HTR-8/SVneo (cell line): ENCODE measurements around the gene GMPPA.
A peak's percentile ranks its signal among the peaks of the same experiment; 100 is the strongest.

Experiments
- DNase-seq: peaks from one replicate; pipeline ENCODE4 v3.0.0; 2011; ENCODE audit warnings: low spot score, mixed read lengths; ENCODE audit not compliant: insufficient read length
- FAIRE-seq: peaks from 2 replicates; lab custom pipeline; 2011; peaks lifted over from hg19 to GRCh38; lab: Jason Lieb, UNC

GMPPA gene

GRCh38 chr2:219515874-219516629, 17.4 kb downstream of the GMPPA start:
- no peak for DNase-seq
- no peak for FAIRE-seq

DNA sequence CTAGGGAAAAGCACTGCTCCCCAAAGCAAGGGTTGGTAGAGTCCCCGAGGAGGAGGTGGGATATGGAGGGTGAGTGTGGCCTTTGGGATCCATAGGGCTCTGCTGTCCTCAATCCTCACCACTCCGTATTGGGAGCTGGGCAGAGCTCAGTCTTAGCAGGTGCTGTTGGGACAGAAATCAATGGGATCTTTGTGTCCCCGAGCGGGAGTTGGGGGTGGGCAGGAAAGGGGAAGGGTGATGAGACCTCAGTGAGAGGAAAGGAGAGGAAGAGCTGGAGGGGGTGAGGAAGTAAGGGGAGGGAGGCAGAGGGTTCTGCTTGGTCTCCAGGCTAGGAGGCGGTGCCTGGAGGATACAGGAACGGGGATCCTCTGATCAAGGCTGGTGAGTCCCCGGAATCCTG, 18.2 kb downstream of the GMPPA start:
- DNase-seq (no peak), FAIRE-seq (no peak)

- DNase-seq (no peak), FAIRE-seq (no peak)
These were observed 19.5 kb downstream of the GMPPA start for GRCh38 chr2:219517954-219518778.

DNA sequence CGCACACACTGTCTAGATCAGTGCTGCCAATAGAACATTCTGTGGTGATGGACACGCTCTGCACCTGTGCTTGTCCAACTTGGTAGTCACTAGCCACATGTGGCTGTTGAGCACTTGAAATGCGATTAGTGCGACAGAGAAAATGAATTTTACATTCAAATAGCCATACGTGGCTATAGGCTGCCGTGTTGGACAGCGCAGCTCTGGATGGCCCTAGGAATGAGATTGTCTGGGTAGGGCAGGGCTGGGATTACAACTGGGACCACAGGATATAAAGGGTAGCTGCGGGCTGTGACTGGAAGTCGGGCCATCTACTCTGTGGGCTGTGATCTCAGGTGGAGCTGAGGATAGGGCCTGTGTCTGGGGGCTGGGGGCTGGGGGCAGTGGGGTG, 20.8 kb downstream of the GMPPA start:
- no peak for FAIRE-seq

DNA sequence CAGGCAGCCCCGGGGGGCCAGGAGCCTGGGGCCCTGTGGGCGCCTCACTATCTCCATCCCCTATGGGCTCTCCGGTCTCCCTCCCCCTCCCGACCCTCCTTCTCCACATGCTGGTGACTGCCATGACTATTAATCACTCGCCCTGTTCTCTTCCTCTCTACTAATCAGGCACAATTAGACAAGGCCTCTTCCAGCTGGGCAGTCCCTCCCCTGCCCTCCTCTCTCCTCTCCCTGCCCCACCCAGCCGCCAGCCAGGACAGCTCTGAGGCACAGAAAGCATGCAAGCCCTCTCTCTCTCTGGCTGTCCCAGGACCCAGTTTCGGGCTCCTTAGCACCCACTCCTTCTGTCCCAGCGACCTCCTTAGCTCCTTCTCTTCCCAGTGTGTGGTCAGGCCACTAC, 21.4 kb downstream of the GMPPA start:
- FAIRE-seq (no peak), DNase-seq (no peak)

More for the DNA sequence above, 20.8 kb downstream of the GMPPA start:
- DNase-seq: no peak

DNA sequence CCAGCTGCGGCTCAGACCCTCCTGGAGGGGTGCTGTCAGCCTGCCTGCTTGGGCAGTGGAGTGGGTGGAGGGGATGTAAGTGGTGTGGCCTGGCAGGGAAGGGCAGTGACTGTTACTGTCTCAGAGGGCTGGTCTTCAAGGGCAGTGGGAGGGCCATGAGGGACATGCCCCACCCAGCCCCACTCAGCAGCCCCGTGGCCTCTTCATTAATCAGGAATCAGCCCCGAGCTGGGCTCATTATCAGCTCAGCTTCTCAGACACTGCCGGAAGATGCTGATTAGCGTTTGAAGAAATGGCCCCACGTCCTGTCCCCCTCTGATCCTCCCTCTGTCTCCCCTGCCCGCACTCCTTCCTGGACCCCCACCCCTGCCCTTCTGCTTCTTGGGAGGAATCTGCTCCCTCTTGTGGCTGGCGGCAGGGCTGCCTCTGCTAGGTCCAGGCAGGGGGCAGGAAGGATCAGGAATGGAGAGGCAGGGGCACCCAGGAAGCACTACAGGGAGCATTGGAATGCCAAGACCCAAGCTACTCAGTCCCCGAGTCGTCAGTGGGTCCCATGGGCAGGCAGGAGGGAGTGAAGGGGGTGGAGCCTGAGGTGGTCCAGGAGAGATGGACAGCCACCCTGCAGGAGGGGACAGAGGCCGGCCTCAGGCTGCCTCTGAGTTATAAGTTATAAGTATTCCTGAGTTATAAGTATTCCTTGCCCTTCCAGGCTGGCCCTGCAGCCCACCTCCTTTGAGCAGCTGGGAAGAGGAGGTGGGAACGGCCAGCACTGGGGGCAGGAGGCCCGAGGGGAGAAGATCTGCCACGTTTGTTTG, 22.6 kb downstream of the GMPPA start:
- DNase-seq (peak; percentile 84), FAIRE-seq (peak; percentile 79)

- DNase-seq: no peak
- FAIRE-seq: no peak
These were observed 23.7 kb downstream of the GMPPA start for GRCh38 chr2:219522111-219523030.

DNA sequence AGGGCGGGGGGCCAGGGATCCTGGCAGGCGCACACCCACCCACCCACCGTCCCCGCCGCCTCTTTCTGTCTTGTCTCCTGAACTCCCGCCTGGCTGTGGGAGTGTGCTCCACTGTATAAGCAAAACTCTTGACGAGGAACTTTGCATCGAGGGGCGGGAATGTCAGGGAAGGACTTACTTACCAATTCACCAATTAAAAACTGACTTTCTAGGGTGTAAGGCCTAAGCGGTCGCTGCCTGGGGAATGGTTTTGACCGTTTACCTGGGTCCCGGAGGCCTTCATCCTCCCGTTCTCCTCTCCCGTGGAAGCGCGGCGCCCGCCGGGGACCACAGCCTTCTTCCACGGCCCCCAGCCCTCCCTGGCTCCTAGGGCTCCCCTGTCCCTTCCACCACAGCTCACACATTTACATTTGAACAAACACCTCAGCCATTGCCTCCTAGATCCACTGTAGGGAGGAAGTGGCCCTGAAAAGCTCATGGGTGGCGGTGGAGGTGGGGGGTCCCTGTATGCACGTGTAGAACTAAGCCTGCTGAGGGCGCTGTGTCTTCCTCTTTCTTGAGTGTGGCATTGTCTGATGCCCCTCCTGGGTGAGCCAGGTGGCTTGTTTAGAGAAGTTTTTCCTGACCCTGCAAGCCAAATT, 24.5 kb downstream of the GMPPA start:
- FAIRE-seq (no peak), DNase-seq (no peak)

GRCh38 chr2:219524817-219525216, 26.1 kb downstream of the GMPPA start:
- no peak for DNase-seq

GRCh38 chr2:219525533-219526232, 27.0 kb downstream of the GMPPA start:
- FAIRE-seq: no peak
- no peak for DNase-seq

More at GRCh38 chr2:219524817-219525216, 26.1 kb downstream of the GMPPA start:
- no peak for FAIRE-seq

DNA sequence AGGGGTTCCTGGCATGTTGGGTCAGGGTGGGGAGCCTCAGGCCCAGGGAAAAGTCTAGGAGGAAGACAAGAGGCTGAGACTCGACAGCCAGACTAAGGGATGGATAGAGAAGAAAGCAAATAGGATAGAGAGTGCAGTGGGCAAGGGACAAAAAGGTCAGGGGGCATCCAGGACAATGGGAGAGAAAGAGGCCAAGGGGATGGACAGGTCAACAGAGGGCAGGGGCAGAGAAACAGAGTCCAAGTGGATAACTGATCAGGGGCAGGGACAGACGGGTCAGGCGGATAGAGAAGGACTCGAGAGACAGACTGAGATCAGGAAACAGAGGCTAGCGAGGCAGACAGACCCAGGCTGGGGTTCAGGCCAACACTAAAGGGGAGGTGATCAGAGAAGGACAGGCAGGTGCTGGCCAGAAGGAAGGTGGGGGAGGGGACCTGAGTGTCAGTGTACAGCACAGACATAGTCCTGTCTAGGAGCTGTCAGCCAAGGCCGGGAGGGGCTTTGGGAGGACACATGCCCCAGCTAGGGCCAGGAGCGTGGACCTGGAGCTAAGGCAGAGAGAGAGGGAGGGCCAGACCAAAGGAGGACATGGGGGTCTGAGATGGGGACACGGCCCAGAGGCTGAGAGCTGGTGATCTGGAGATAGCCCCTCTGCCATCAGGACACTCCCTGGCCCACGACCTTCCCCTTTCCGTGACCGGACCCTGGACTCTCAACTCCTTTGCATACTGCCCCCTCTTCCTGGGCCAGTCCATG, 27.8 kb downstream of the GMPPA start:
- DNase-seq (no peak), FAIRE-seq (no peak)

GRCh38 chr2:219527076-219527394, 28.3 kb downstream of the GMPPA start:
- DNase-seq: no peak
- peak; percentile 20 for FAIRE-seq

DNA sequence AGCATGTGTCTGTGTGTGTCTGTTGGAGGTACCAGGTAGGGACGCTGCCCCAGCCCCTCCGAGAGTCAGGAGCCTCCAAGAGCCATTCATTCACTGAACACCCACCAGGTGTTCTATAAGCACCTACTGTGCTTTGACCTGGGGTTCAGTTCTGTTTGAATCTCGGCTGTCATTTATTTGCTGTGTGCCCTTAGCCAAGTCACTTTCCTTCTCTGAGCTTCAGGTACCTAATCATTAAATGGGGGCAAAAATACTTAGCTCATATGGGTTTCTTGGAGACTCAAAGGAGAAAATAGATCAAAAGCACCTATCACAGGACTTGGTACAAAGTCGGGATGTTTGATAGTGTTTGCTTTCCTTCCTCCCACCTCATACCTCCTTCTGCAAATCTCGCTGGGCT, 28.8 kb downstream of the GMPPA start:
- no peak for DNase-seq
- no peak for FAIRE-seq

DNA sequence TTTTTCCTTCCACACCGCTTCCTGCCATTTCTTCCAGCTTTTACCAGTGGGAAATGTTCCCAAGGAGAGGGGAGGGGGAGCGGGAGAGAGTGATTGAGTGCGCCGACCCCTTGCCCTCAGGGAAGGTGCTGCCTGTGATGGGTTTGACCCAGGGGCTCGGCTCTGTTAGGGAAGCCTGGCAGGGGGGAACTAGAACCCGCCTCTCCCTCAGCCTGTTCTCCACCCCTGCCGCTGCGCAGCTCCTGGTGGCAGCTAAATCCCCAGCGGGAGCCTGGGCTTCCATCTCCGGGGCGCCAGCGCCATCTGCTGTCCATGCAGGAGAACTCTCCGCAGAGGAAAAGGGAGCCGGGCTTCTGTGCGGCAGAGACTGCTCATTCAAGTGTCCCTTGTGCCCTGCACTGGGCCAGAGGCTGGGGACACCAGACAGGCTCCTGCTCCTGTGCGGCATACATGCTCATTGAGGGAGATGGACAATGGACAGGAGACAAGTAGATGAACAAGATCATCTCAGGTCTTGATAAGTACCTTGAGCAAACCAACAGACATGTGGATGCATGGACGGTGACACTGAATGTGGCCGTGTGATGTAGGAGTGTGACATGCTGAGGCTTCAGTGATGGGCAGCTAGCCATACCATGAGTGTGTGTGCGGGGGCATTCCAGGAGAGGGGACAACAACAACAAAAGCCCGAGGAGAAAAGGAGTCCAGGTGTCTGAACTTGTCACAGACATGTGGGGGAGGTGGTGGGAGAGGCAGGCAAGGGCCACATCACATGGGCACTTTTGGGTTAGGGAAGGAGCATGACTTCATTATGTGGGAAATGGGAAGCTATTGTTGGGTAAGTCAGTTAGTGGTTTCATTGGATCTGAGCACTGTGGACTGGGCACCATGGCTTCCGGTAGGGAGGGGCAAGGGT, 31.6 kb downstream of the GMPPA start:
- FAIRE-seq (peak; percentile 66), DNase-seq (peak; percentile 88)

DNA sequence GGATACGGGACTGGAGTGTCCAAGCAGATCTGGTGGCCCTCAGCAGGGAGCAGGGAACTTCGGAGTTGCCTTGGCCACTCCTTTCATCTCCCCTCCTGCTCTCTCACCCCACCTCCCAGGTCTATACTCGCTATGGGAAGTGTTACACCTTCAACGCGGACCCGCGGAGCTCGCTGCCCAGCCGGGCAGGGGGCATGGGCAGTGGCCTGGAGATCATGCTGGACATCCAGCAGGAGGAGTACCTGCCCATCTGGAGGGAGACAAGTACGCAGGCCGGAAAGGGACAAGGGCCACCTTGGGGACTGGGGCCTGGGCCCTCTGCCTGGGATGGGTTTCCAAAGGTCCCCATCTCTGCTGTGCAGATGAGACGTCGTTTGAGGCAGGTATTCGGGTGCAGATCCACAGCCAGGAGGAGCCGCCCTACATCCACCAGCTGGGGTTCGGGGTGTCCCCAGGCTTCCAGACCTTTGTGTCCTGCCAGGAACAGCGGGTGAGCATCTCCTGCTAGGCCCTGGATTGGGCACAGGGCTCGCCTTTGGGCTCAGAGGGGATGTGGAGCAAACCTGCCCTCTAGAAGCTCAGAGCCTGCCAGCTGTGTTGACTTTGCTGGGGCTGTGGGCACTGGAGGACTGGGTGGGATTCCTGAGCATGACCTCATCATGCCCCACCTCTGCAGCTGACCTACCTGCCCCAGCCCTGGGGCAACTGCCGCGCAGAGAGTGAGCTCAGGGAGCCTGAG, 33.1 kb downstream of the GMPPA start:
- FAIRE-seq (no peak), DNase-seq (no peak)

GRCh38 chr2:219532378-219532649, 33.6 kb downstream of the GMPPA start:
- DNase-seq (no peak), FAIRE-seq (no peak)
